SU-DHL-6 (cell line): ENCODE measurements around the gene COQ8A.

Experiments used
- H2AFZ ChIP-seq: fragments of 200-600 bp; sonication (generic); 2 replicates; pipeline ENCODE4 v1.6.1; 2014; ENCODE audit warnings: low read depth, mild to moderate bottlenecking, moderate library complexity, mixed read lengths, antibody characterized with exemption, low read length; ENCODE audit not compliant: severe bottlenecking
- H3F3A ChIP-seq: fragments of 200-600 bp; shearing (Covaris generic); 2 replicates; pipeline ENCODE4 v1.6.0; 2016; ENCODE audit warnings: antibody characterized with exemption, mild to moderate bottlenecking; ENCODE audit not compliant: insufficient read depth
- H3K27ac ChIP-seq: fragments of 200-600 bp; sonication (generic); 2 replicates; pipeline ENCODE4 v1.5.1; 2016; ENCODE audit warnings: low read depth, mild to moderate bottlenecking, low read length, moderate library complexity, mixed read lengths
- H3K27me3 ChIP-seq: fragments of 200-600 bp; sonication (generic), shearing (Covaris generic); 2 replicates; pipeline ENCODE4 v1.6.0; 2014; ENCODE audit warnings: mild to moderate bottlenecking, low read length
- H3K36me3 ChIP-seq: fragments of 200-600 bp; sonication (generic); 2 replicates; pipeline ENCODE4 v1.6.1; 2014; ENCODE audit warnings: mild to moderate bottlenecking, low read length, mixed read lengths
- H3K4me2 ChIP-seq: fragments of 300-600, 200-600 bp; shearing (Covaris generic), sonication (generic); 2 replicates; pipeline ENCODE4 v1.6.0; 2014; ENCODE audit warnings: low read length, low read depth, mild to moderate bottlenecking; ENCODE audit not compliant: poor library complexity, severe bottlenecking
- H3K4me3 ChIP-seq: fragments of 200-600 bp; sonication (generic); 2 replicates; pipeline ENCODE4 v1.5.1; 2014; ENCODE audit warnings: antibody characterized with exemption, low read length, mild to moderate bottlenecking, mixed read lengths; ENCODE audit not compliant: insufficient read depth, poor library complexity, severe bottlenecking
- H3K79me2 ChIP-seq: fragments of 200-600 bp; sonication (generic); 2 replicates; pipeline ENCODE4 v1.6.1; 2014; ENCODE audit warnings: mild to moderate bottlenecking, low read length, moderate library complexity; ENCODE audit not compliant: insufficient read depth
- H3K9ac ChIP-seq: fragments of 200-600 bp; sonication (generic); 2 replicates; pipeline ENCODE4 v1.7.0; 2014; ENCODE audit warnings: mild to moderate bottlenecking, low read length
- H3K9me2 ChIP-seq: fragments of 200-600 bp; sonication (generic); replicated peaks from 2 replicates; pipeline ENCODE4 v1.6.1; 2014; ENCODE audit warnings: low read length; ENCODE audit not compliant: insufficient read depth
- H3K9me3 ChIP-seq: fragments of 200-600 bp; sonication (generic); 2 replicates; pipeline ENCODE4 v1.6.1; 2014; ENCODE audit warnings: low read length, mixed read lengths; ENCODE audit not compliant: insufficient read depth
- H4K20me1 ChIP-seq: fragments of 200-600 bp; sonication (generic); 2 replicates; pipeline ENCODE4 v1.6.1; 2014; ENCODE audit warnings: low read depth, mild to moderate bottlenecking, antibody characterized with exemption, low read length, moderate library complexity, mixed read lengths
- EZH2phosphoT487 ChIP-seq: fragments of 200-600 bp; sonication (generic), shearing (Covaris generic); conservative IDR thresholded peaks from 2 replicates; pipeline ENCODE4 v1.6.1; 2018; ENCODE audit warnings: mild to moderate bottlenecking, antibody characterized with exemption, low read length, moderate library complexity, mixed read lengths
- TF ChIP-seq, protein P1 (sequence below): fragments of 200-600 bp; sonication (generic); IDR thresholded peaks from one replicate; pipeline ENCODE4 v1.5.1; 2017; ENCODE audit warnings: antibody characterized with exemption, mild to moderate bottlenecking, low read length, moderate library complexity; ENCODE audit not compliant: insufficient read depth, poor library complexity, severe bottlenecking

The COQ8A gene

DNA sequence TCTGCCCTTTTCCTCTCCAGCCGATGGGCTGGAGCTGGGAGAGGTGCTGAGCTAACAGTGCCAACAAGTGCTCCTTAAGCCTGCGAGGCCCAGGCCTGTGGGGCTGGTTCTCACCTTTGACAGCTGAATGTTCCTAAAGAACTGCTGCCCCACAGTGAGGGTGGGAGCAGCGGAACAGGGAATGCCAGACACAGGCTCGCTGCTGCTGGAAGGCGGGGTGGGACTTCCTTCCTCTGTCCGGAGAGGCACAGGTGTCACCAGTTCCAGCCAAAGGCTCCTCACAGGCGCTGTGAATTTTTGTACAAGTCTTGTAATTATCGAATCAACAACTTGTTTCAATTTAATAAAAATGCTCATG is 47.1 kb downstream of the COQ8A start:
- Histone ChIP-seq H4K20me1 (no peaks in the 10 kb centered on the region), H2AFZ (no peak overlapping the region), H3K9me3 (no peaks in the 10 kb centered on the region), H3K4me3 (no peak overlapping the region), H3K4me2 (no peak overlapping the region), H3K79me2 (no peaks in the 10 kb centered on the region), H3K36me3 (no peaks in the 10 kb centered on the region), H3K27ac (no peak overlapping the region), H3K27me3 (no peaks in the 10 kb centered on the region), H3K9ac (no peak overlapping the region), H3F3A (no peaks in the 10 kb centered on the region), H3K9me2 (no peaks in the 10 kb centered on the region)
- TF ChIP-seq, protein P1, sequence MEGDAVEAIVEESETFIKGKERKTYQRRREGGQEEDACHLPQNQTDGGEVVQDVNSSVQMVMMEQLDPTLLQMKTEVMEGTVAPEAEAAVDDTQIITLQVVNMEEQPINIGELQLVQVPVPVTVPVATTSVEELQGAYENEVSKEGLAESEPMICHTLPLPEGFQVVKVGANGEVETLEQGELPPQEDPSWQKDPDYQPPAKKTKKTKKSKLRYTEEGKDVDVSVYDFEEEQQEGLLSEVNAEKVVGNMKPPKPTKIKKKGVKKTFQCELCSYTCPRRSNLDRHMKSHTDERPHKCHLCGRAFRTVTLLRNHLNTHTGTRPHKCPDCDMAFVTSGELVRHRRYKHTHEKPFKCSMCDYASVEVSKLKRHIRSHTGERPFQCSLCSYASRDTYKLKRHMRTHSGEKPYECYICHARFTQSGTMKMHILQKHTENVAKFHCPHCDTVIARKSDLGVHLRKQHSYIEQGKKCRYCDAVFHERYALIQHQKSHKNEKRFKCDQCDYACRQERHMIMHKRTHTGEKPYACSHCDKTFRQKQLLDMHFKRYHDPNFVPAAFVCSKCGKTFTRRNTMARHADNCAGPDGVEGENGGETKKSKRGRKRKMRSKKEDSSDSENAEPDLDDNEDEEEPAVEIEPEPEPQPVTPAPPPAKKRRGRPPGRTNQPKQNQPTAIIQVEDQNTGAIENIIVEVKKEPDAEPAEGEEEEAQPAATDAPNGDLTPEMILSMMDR: no peak
- no peak for TF ChIP-seq EZH2phosphoT487

DNA sequence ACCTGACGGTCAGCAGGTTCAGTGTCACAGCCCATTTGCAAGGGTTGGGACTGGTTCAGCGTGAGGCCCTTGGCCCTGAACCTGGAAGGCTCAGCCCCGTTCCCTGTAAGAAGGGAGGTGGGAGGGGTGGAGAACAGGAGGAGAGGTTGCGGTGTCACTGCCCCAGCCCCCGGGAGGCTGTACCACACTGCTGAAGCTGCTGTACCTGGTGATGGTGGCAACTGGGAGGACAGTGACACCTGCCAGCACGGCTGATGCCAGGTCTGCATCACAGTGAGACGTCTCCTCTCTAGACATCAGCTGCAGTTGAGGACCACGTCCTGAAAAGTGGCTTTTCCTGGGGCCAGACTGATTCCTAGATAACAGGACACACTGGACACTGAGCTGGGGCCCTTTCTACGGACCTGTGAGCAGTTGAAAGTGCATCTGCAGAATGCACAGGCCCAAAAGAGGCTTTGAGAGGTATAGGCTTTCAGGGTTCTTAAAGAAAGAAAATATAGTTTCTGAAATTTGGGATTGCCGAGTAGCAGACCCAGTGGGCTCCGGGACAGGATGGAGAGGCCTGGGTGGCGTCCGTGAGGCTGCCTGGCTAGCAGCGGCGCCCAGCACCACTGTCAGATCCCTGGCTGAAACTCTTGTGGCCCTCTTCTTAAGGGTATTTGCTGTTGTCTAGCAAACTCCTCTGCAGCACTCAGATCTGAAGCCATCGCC is 47.7 kb downstream of the COQ8A start:
- Histone ChIP-seq H3K4me2 (no peak overlapping the region), H3K27ac (no peak overlapping the region), H3K9me2 (no peaks in the 10 kb centered on the region), H3K9me3 (no peaks in the 10 kb centered on the region), H3K36me3 (no peaks in the 10 kb centered on the region), H3K27me3 (no peaks in the 10 kb centered on the region), H3F3A (no peaks in the 10 kb centered on the region), H3K79me2 (no peaks in the 10 kb centered on the region), H2AFZ (no peak overlapping the region), H3K4me3 (no peak overlapping the region), H4K20me1 (no peaks in the 10 kb centered on the region), H3K9ac (no peak overlapping the region)
- TF ChIP-seq, protein P1: no peak

DNA sequence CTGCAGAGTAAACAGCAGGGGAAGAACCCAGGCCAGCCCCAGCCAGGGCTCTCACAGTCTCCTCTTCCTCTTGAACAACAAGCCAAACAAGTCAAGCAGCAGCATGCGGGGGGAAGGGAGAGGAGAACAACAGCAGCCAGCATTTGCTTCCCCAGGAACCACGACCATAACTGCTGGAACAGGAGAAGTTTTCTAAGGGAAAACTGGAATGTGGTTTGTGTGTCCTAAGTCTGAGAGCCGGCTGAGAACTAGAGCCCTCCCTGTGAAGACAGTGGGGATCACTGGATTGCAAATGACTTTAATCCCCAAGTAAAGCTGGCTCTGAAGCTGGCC is 48.2 kb downstream of the COQ8A start:
- Histone ChIP-seq H3K4me2 (no peak overlapping the region), H4K20me1 (no peaks in the 10 kb centered on the region), H3K9ac (no peak overlapping the region), H3K9me3 (no peaks in the 10 kb centered on the region), H3K27me3 (no peaks in the 10 kb centered on the region), H3K79me2 (no peaks in the 10 kb centered on the region), H3K4me3 (no peak overlapping the region), H2AFZ (no peak overlapping the region), H3K9me2 (no peaks in the 10 kb centered on the region), H3K36me3 (no peaks in the 10 kb centered on the region), H3F3A (no peaks in the 10 kb centered on the region), H3K27ac (no peak overlapping the region)
- TF ChIP-seq EZH2phosphoT487: no peak
- TF ChIP-seq, protein P1: no peak
